Liver (tissue), 3 donors: ENCODE measurements around the gene GALNTL6.

ENCODE experiments used
- EGR1 ChIP-seq, 2 donors: IDR thresholded peaks; 2 replicates each; pipeline ENCODE4 v1.6.1; 2016 to 2018; ENCODE audit warnings: antibody characterized with exemption in 2 of 2, low read depth in 2 of 2
- SP1 ChIP-seq: IDR thresholded peaks from 2 replicates; pipeline ENCODE4 v1.6.1; 2018; ENCODE audit warnings: antibody characterized with exemption, mild to moderate bottlenecking
- TAF1 ChIP-seq: conservative IDR thresholded peaks from 2 replicates; pipeline ENCODE4 v1.6.1; 2016; ENCODE audit warnings: antibody characterized with exemption, mild to moderate bottlenecking
- TF ChIP-seq, protein P1 (sequence below): IDR thresholded peaks from 2 replicates; pipeline ENCODE4 v1.6.1; 2016; ENCODE audit warnings: antibody characterized with exemption
- TF ChIP-seq, protein P2 (sequence below): fragments of 150-350 bp; IDR thresholded peaks from 2 replicates; pipeline ENCODE4 v1.5.1; 2017; ENCODE audit warnings: improper control_type of control experiment, low read depth, low read length; ENCODE audit not compliant: missing input control
- TF ChIP-seq, protein P3 (sequence below): IDR thresholded peaks from 2 replicates; pipeline ENCODE4 v1.6.1; 2016; ENCODE audit warnings: antibody characterized with exemption
- donor health status: healthy.
- donor health status: healthy.

GRCh38 chr4:172900900-172901299 is 1087.7 kb downstream of the GALNTL6 start:
- TF ChIP-seq, protein P1, sequence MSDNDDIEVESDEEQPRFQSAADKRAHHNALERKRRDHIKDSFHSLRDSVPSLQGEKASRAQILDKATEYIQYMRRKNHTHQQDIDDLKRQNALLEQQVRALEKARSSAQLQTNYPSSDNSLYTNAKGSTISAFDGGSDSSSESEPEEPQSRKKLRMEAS: no peak
- no peak for TF ChIP-seq SP1
- TF ChIP-seq, protein P2, sequence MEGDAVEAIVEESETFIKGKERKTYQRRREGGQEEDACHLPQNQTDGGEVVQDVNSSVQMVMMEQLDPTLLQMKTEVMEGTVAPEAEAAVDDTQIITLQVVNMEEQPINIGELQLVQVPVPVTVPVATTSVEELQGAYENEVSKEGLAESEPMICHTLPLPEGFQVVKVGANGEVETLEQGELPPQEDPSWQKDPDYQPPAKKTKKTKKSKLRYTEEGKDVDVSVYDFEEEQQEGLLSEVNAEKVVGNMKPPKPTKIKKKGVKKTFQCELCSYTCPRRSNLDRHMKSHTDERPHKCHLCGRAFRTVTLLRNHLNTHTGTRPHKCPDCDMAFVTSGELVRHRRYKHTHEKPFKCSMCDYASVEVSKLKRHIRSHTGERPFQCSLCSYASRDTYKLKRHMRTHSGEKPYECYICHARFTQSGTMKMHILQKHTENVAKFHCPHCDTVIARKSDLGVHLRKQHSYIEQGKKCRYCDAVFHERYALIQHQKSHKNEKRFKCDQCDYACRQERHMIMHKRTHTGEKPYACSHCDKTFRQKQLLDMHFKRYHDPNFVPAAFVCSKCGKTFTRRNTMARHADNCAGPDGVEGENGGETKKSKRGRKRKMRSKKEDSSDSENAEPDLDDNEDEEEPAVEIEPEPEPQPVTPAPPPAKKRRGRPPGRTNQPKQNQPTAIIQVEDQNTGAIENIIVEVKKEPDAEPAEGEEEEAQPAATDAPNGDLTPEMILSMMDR: no peak
- TF ChIP-seq, protein P3, sequence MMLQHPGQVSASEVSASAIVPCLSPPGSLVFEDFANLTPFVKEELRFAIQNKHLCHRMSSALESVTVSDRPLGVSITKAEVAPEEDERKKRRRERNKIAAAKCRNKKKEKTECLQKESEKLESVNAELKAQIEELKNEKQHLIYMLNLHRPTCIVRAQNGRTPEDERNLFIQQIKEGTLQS: no peak
- no peak for TF ChIP-seq TAF1
- TF ChIP-seq EGR1 (IDR thresholded peaks at IDR 0.05; ENCODE audit: low read depth in 2 of 2): no peak
